ENCODE measurements around the gene MTA3.

Gene MTA3

GRCh38 chr2:42796427-42797248 is 228.2 kb downstream of the MTA3 start:
- peaks cover 3% of the 10 kb centered on the region for H3K36me3 Mint-ChIP-seq (ENCODE audit: insufficient read depth)
- H3K27me3 Mint-ChIP-seq: peaks cover 38% of the 10 kb centered on the region
- H3K27ac Mint-ChIP-seq (ENCODE audit: low read depth): peak overlapping the region; percentile 2
- no peaks in the 10 kb centered on the region for H3K9me3 Mint-ChIP-seq
- no peak for ATAC-seq (replicated peaks; ENCODE audit: extremely low read depth, poor library complexity, severe bottlenecking)
- peaks cover 6% of the 10 kb centered on the region for H3K4me1 Mint-ChIP-seq
- H3K4me3 Mint-ChIP-seq: peak overlapping the region; percentile 31
- DNase-seq (ENCODE audit: low spot score in 2 of 2): no peak

- Mint-ChIP-seq H3K4me1 (peaks cover under 1% of the 10 kb centered on the region), H3K36me3 (ENCODE audit: insufficient read depth) (peaks cover 3% of the 10 kb centered on the region), H3K9me3 (no peaks in the 10 kb centered on the region), H3K27ac (ENCODE audit: low read depth) (no peak overlapping the region), H3K27me3 (peaks cover 38% of the 10 kb centered on the region), H3K4me3 (no peak overlapping the region)
- ATAC-seq (replicated peaks; ENCODE audit: extremely low read depth, poor library complexity, severe bottlenecking) (no peak), DNase-seq (ENCODE audit: low spot score in 2 of 2) (no peak)
Observed at GRCh38 chr2:42797281-42797680, 228.8 kb downstream of the MTA3 start.

- ATAC-seq (replicated peaks; ENCODE audit: extremely low read depth, poor library complexity, severe bottlenecking) (no peak), DNase-seq (ENCODE audit: low spot score in 2 of 2) (no peak)
- peaks cover 39% of the 10 kb centered on the region for H3K27me3 Mint-ChIP-seq
- H3K9me3 Mint-ChIP-seq: no peaks in the 10 kb centered on the region
- H3K4me1 Mint-ChIP-seq: no peaks in the 10 kb centered on the region
- peaks cover 3% of the 10 kb centered on the region for H3K36me3 Mint-ChIP-seq (ENCODE audit: insufficient read depth)
- no peak overlapping the region for H3K4me3 Mint-ChIP-seq
- no peak overlapping the region for H3K27ac Mint-ChIP-seq (ENCODE audit: low read depth)
Observed at GRCh38 chr2:42799881-42800280, 231.4 kb downstream of the MTA3 start.

- DNase-seq (ENCODE audit: low spot score in 2 of 2) (no peak), ATAC-seq (replicated peaks; ENCODE audit: extremely low read depth, poor library complexity, severe bottlenecking) (no peak)
- H3K27ac Mint-ChIP-seq (ENCODE audit: low read depth): no peak overlapping the region
- no peaks in the 10 kb centered on the region for H3K9me3 Mint-ChIP-seq
- no peaks in the 10 kb centered on the region for H3K4me1 Mint-ChIP-seq
- peaks cover 3% of the 10 kb centered on the region for H3K36me3 Mint-ChIP-seq (ENCODE audit: insufficient read depth)
- H3K27me3 Mint-ChIP-seq: peaks cover 35% of the 10 kb centered on the region
- no peak overlapping the region for H3K4me3 Mint-ChIP-seq
Observed at GRCh38 chr2:42800461-42800962, 232.1 kb downstream of the MTA3 start.

- H3K9me3 Mint-ChIP-seq: no peaks in the 10 kb centered on the region
- ATAC-seq (replicated peaks; ENCODE audit: extremely low read depth, poor library complexity, severe bottlenecking): no peak
Observed at GRCh38 chr2:42800981-42801380, 232.5 kb downstream of the MTA3 start.

GRCh38 chr2:42801381-42801780 is 232.9 kb downstream of the MTA3 start:
- DNase-seq (ENCODE audit: low spot score in 2 of 2) (no peak), ATAC-seq (replicated peaks; ENCODE audit: extremely low read depth, poor library complexity, severe bottlenecking) (no peak)
- peaks cover 35% of the 10 kb centered on the region for H3K27me3 Mint-ChIP-seq
- H3K4me1 Mint-ChIP-seq: no peaks in the 10 kb centered on the region
- no peak overlapping the region for H3K4me3 Mint-ChIP-seq
- peaks cover 2% of the 10 kb centered on the region for H3K36me3 Mint-ChIP-seq (ENCODE audit: insufficient read depth)
- no peaks in the 10 kb centered on the region for H3K9me3 Mint-ChIP-seq
- no peak overlapping the region for H3K27ac Mint-ChIP-seq (ENCODE audit: low read depth)

More at GRCh38 chr2:42800981-42801380, 232.5 kb downstream of the MTA3 start:
- no peak for DNase-seq (ENCODE audit: low spot score in 2 of 2)
- no peaks in the 10 kb centered on the region for H3K4me1 Mint-ChIP-seq
- H3K36me3 Mint-ChIP-seq (ENCODE audit: insufficient read depth): peaks cover 3% of the 10 kb centered on the region
- no peak overlapping the region for H3K27ac Mint-ChIP-seq (ENCODE audit: low read depth)
- H3K27me3 Mint-ChIP-seq: peaks cover 35% of the 10 kb centered on the region
- no peak overlapping the region for H3K4me3 Mint-ChIP-seq

- DNase-seq (ENCODE audit: low spot score in 2 of 2): no peak
- H3K4me3 Mint-ChIP-seq: no peak overlapping the region
- H3K36me3 Mint-ChIP-seq (ENCODE audit: insufficient read depth): no peaks in the 10 kb centered on the region
Observed at GRCh38 chr2:42802150-42802549, 233.7 kb downstream of the MTA3 start.

GRCh38 chr2:42804338-42804737 is 235.9 kb downstream of the MTA3 start:
- H3K27ac Mint-ChIP-seq (ENCODE audit: low read depth): no peak overlapping the region
- no peak overlapping the region for H3K4me3 Mint-ChIP-seq
- DNase-seq (ENCODE audit: low spot score in 2 of 2) (no peak), ATAC-seq (replicated peaks; ENCODE audit: extremely low read depth, poor library complexity, severe bottlenecking) (no peak)
- peaks cover 5% of the 10 kb centered on the region for H3K4me1 Mint-ChIP-seq
- peaks cover 35% of the 10 kb centered on the region for H3K27me3 Mint-ChIP-seq
- H3K9me3 Mint-ChIP-seq: no peaks in the 10 kb centered on the region
- H3K36me3 Mint-ChIP-seq (ENCODE audit: insufficient read depth): peaks cover 3% of the 10 kb centered on the region

More at GRCh38 chr2:42802150-42802549, 233.7 kb downstream of the MTA3 start:
- H3K4me1 Mint-ChIP-seq: no peaks in the 10 kb centered on the region
- no peak overlapping the region for H3K27ac Mint-ChIP-seq (ENCODE audit: low read depth)
- no peaks in the 10 kb centered on the region for H3K9me3 Mint-ChIP-seq
- H3K27me3 Mint-ChIP-seq: peaks cover 35% of the 10 kb centered on the region
- no peak for ATAC-seq (replicated peaks; ENCODE audit: extremely low read depth, poor library complexity, severe bottlenecking)

- Mint-ChIP-seq H3K27me3 (peaks cover 35% of the 10 kb centered on the region), H3K27ac (ENCODE audit: low read depth) (no peak overlapping the region), H3K9me3 (no peaks in the 10 kb centered on the region), H3K4me1 (peaks cover 5% of the 10 kb centered on the region), H3K4me3 (no peak overlapping the region), H3K36me3 (ENCODE audit: insufficient read depth) (peaks cover 3% of the 10 kb centered on the region)
- DNase-seq (ENCODE audit: low spot score in 2 of 2): no peak
- ATAC-seq (replicated peaks; ENCODE audit: extremely low read depth, poor library complexity, severe bottlenecking): no peak
Observed at GRCh38 chr2:42804891-42805290, 236.5 kb downstream of the MTA3 start.
